OCI-LY1 (cell line): ENCODE results near the gene WDR45.

Source experiments
- EZH2 ChIP-seq: fragments of 200-600 bp; sonication (generic), shearing (Covaris generic); IDR thresholded peaks from 2 replicates; pipeline ENCODE4 v1.8.0; 2017; ENCODE audit warnings: borderline replicate concordance, mixed run types, mild to moderate bottlenecking, antibody characterized with exemption, low read length, moderate library complexity, mixed read lengths
- TF ChIP-seq, protein P1 (sequence below): fragments of 200-600 bp; sonication (generic), shearing (Covaris generic); IDR thresholded peaks from 2 replicates; pipeline ENCODE4 v1.5.1; 2017; ENCODE audit warnings: mild to moderate bottlenecking, antibody characterized with exemption, low read length, moderate library complexity, mixed read lengths

DNA sequence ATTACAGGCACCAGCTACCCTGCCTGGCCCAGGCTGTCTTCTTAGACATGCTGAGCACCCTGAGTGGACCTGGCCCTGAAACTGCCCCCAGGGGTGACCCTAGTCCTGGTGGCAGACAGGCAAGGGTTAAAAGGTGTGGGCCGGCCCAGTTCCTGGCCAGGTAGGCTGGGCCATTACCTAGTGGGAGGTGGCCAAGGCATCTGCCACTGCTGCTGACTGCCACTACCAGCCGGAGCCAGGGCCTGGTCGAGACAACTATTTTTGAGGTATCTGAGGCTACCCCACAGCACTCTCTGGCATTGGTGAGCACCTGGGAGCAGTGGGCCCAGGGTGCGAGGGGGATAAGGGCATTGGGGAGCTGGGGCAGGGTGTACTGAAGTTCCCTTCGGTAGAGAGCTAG is 20.9 kb downstream of the WDR45 start, which contains the start of gene CCDC120:
- TF ChIP-seq, protein P1, sequence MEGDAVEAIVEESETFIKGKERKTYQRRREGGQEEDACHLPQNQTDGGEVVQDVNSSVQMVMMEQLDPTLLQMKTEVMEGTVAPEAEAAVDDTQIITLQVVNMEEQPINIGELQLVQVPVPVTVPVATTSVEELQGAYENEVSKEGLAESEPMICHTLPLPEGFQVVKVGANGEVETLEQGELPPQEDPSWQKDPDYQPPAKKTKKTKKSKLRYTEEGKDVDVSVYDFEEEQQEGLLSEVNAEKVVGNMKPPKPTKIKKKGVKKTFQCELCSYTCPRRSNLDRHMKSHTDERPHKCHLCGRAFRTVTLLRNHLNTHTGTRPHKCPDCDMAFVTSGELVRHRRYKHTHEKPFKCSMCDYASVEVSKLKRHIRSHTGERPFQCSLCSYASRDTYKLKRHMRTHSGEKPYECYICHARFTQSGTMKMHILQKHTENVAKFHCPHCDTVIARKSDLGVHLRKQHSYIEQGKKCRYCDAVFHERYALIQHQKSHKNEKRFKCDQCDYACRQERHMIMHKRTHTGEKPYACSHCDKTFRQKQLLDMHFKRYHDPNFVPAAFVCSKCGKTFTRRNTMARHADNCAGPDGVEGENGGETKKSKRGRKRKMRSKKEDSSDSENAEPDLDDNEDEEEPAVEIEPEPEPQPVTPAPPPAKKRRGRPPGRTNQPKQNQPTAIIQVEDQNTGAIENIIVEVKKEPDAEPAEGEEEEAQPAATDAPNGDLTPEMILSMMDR = no peak
- TF ChIP-seq EZH2 = no peak
